ENCODE data around the gene TMX4. TPM values are rescaled to one million over a fixed set of nuclear protein-coding genes. Genes with fewer than 3 reads are reported as not detected.

Gene TMX4, protein sequence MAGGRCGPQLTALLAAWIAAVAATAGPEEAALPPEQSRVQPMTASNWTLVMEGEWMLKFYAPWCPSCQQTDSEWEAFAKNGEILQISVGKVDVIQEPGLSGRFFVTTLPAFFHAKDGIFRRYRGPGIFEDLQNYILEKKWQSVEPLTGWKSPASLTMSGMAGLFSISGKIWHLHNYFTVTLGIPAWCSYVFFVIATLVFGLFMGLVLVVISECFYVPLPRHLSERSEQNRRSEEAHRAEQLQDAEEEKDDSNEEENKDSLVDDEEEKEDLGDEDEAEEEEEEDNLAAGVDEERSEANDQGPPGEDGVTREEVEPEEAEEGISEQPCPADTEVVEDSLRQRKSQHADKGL
- total RNA-seq, result 19.6 and 20.7 TPM in 2 replicates

DNA sequence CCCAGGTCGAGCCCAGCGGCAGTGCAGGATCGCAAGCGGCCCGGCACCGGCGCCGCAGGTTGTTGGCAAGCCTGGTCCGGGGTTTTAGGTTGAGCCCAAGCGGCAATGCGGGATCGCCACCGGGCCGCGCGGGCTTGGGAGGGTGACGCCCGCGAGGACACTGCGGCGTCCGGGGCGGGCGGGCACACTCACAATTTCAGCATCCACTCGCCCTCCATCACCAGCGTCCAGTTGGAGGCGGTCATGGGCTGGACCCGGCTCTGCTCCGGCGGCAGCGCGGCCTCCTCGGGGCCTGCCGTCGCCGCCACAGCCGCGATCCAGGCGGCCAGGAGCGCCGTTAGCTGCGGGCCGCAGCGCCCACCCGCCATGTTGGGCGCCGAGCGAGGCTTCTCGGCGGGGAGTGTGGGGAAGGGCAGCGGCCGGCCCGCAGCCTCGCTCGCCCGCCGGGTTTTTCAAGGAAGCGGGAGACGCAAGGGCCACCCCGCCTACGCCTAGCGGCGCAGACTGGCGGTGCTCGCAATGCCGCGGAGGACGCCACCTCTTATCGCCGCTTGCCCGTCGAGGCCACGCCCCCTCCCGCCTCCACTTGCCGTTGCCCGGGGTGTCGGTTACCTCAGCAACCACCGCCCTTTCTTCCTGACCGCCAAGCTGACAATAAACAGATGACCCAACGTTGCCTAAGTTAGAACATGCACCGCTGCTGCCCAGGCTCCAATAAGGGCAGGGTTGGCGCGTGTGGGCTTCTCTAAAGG, at the start of gene TMX4:
Gene TMX4 (minus strand): TSS at position 516 of the 752 bp plus-strand sequence. CDS start 148 bp downstream, at position 368.

DNA sequence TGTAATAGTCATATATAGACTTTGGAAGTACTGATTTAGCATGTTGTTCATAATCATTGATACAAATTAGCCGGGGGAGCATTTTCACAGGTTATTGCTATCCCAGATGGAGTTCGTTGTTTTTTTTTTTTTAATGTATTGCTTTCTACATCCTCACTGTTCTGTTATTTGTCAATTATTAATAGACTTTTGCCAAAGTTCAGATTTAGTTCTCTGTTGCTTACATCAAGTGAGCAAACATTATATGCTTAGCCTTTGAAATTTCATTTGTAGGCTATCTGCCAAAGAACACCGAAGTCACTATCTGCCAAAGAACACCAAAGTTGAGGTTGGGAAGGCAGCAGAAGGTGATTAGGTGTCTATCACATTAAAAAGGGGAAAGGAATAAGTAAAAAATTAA, 79.2 kb downstream of the TMX4 start, which contains the start of gene HAO1:
Gene HAO1 (minus strand): TSS at position 118 of the 400 bp plus-strand sequence. CDS start 36 bp downstream, at position 82.

Other genes starting within 250 kb of the TMX4 start
- not detected in 2 replicates for gene HAO1, start 79.3 kb downstream of the TMX4 start, total RNA-seq
- 15.6 and 17.7 TPM in 2 replicates for gene PLCB1, start 112.5 kb upstream of the TMX4 start, total RNA-seq

All from smooth muscle cell of the pulmonary artery (primary cell).